GOT3 (cell line): ENCODE data around the gene INAVA.
"Not testable (repeated sequence)": the region's sequence is repeated elsewhere in the genome, so short reads cannot be mapped to it uniquely, and the experiment has no call there.

Experiments
- DNase-seq: peaks from one replicate; lab custom pipeline; 2025; ENCODE audit warnings: mixed read lengths; lab: John Stamatoyannopoulos, UW

The INAVA gene

DNA sequence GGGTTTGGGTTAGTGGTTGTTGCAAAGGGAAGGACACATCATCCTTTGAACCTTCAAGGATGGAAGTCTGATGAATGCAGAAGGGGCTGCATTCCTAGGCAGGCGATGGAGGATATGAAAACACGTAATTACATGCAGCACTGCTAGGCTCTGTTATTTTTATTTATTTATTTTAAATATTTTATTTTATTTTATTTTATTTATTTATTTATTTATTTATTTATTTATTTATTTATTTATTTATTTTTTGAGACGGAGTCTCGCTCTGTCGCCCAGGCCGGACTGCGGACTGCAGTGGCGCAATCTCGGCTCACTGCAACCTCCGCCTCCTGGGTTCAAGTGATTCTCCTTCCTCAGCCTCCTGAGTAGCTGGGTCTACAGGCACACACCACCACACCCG, 69.2 kb downstream of the INAVA start:
- DNase-seq, result not testable (repeated sequence)
